K562 (cell line): ENCODE data around the gene LAMTOR5. TPM values are rescaled to one million over a fixed set of nuclear protein-coding genes. Genes with fewer than 3 reads are reported as not detected.

Experiments used
- CBFB ChIP-seq: sonication (generic); formaldehyde crosslinking; IDR thresholded peaks from 2 replicates; pipeline ENCODE4 v1.4.0; 2020; ENCODE audit warnings: mild to moderate bottlenecking, missing genetic modification reagents
- CHD1 ChIP-seq: fragments of 200-600 bp; sonication (generic); IDR thresholded peaks from one replicate; pipeline ENCODE4 v1.6.1; 2012; ENCODE audit warnings: mild to moderate bottlenecking, moderate library complexity, low read length, inconsistent platforms
- FOXM1 ChIP-seq, 2 experiments: fragments of 450-650 bp in 1 of 2; sonication (generic) in 1 of 2; formaldehyde crosslinking in 1 of 2; IDR thresholded peaks; 2 replicates each; pipeline versions ENCODE4 v1.6.1 to v1.9.0; 2017 to 2022; ENCODE audit warnings: low read depth in 2 of 2, mild to moderate bottlenecking in 2 of 2, missing genetic modification reagents in 1 of 2, moderate library complexity in 1 of 2
- GABPB1 ChIP-seq: sonication (generic); formaldehyde crosslinking; IDR thresholded peaks from 2 replicates; pipeline ENCODE4 v1.8.0; 2022; ENCODE audit warnings: mild to moderate bottlenecking, missing genetic modification reagents
- NONO ChIP-seq, 2 experiments: fragments of 200-400 bp in 1 of 2; fragments of 450-650 bp in 1 of 2; formaldehyde crosslinking in 1 of 2; IDR thresholded peaks; 2 replicates each; pipeline ENCODE4 v1.6.1; 2017; ENCODE audit warnings: low read depth in 2 of 2, mild to moderate bottlenecking in 2 of 2, moderate library complexity in 2 of 2, low read length in 1 of 2
- NR3C1 ChIP-seq: sonication (generic); formaldehyde crosslinking; IDR thresholded peaks from 2 replicates; pipeline ENCODE4 v1.8.1; 2022; ENCODE audit warnings: missing genetic modification reagents
- RCOR1 ChIP-seq, 2 experiments: IDR thresholded peaks; 2 replicates each; pipeline ENCODE4 v1.6.1; 2012; ENCODE audit warnings: low read depth in 2 of 2, low read length in 2 of 2, borderline replicate concordance in 1 of 2, improper control_type of control experiment in 1 of 2
- SMAD2 ChIP-seq: fragments of 150-350 bp; IDR thresholded peaks from 2 replicates; pipeline ENCODE4 v1.6.1; 2014; ENCODE audit warnings: low read depth, mild to moderate bottlenecking, low read length
- TEAD2 ChIP-seq: fragments of 450-650 bp; IDR thresholded peaks from 2 replicates; pipeline ENCODE4 v1.6.1; 2016; ENCODE audit warnings: missing genetic modification characterization, control low read depth, missing compliant biosample characterization
- ZNF224 ChIP-seq: sonication (generic); formaldehyde crosslinking; IDR thresholded peaks from 2 replicates; pipeline ENCODE4 v1.8.0; 2022; ENCODE audit warnings: mild to moderate bottlenecking, missing genetic modification reagents
- ZNF263 ChIP-seq: sonication (generic); formaldehyde crosslinking; IDR thresholded peaks from 2 replicates; pipeline ENCODE4 v1.8.0; 2022; ENCODE audit warnings: mild to moderate bottlenecking, missing genetic modification reagents, borderline replicate concordance
- polyA plus RNA-seq, 8 experiments: library from polyadenylated mRNA; depleted of rRNA in 4 of 8; stranded (reverse) in 5 of 8; unstranded in 3 of 8; fragments of >200 nt; fragmentation: Nextera tagmentation in 2 of 8; fragmentation: Illumina TruSeq in 1 of 8; extraction: Ambion mirVana in 2 of 8; extraction: Trizol in 1 of 8; gene quantifications; 2 replicates each; pipeline versions ENCODE4 v1.2.1 to v1.2.3, GENCODE V29; 2011 to 2014; ENCODE audit warnings: inconsistent platforms in 1 of 8, missing spikeins in 1 of 8
- total RNA-seq, 7 experiments: library from RNA; depleted of rRNA in 6 of 7; stranded (reverse); fragments of >200 nt in 6 of 7; fragmentation: Illumina TruSeq in 2 of 7; extraction: Trizol in 2 of 7; gene quantifications; 2 replicates each; pipeline versions ENCODE4 v1.2.1 to v1.2.3, GENCODE V29; 2011 to 2021; ENCODE audit warnings: low replicate concordance in 1 of 7
- TF ChIP-seq, protein P1 (sequence below): sonication (generic); formaldehyde crosslinking; IDR thresholded peaks from 2 replicates; pipeline ENCODE4 v1.8.1; 2023; ENCODE audit warnings: missing genetic modification reagents, mild to moderate bottlenecking, borderline replicate concordance
- TF ChIP-seq, protein P2 (sequence below): sonication (generic); formaldehyde crosslinking; IDR thresholded peaks from 2 replicates; pipeline ENCODE4 v1.8.0; 2023; ENCODE audit warnings: mild to moderate bottlenecking, missing genetic modification reagents
- TF ChIP-seq, protein P3 (sequence below): fragments of 450-650 bp; IDR thresholded peaks from 2 replicates; pipeline ENCODE4 v1.6.1; 2016; ENCODE audit warnings: borderline replicate concordance

LAMTOR5 gene
- total and polyA plus RNA-seq, 9 of the 15 experiments (the other 6 are each of a cell fraction or from before 2014, with no cell fraction given): 118 to 712 (median 241) TPM

DNA sequence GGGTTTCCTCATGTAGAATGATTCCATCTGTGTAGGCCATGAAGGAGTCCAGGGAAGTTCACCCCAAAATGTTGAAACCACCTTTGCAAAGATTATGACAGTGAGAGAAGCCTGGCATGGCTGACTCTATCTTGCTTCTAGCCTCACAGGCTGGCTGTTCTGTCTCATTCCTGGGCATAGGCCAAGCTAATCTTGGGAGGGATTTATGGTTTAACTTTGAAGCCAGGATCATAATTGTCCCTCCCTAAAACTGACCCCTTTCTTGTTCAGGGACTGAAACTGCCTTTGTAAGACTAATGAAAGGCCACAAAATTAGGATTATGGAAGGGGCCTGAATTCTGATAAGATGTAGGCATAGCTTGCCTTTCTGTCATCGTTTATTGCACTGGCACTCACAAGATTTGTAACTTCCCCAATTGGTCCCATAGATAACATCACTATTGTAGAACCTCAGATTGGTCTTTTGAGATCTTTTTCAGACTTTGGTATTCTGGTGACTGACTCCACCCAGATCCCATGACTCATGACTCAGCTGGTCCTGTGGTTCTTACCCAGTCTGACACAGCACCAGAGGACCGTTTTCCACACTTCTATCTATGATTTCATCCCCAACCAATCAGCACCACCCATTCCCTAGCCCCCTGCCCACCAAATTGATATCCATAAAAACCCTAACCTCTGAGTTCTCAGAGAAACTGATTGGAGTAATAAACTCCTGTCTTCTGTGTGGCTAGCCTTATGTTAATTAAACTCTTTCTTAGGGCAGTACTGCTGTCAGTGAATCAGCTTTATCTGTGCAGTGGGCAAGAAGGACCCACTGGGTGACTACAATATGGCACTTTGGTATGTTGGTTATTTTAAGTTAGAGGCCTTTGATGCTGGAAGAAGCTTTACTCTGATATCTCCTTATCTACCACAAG lies 13.6 kb upstream of the LAMTOR5 start (continued):
- TF ChIP-seq, protein P1, sequence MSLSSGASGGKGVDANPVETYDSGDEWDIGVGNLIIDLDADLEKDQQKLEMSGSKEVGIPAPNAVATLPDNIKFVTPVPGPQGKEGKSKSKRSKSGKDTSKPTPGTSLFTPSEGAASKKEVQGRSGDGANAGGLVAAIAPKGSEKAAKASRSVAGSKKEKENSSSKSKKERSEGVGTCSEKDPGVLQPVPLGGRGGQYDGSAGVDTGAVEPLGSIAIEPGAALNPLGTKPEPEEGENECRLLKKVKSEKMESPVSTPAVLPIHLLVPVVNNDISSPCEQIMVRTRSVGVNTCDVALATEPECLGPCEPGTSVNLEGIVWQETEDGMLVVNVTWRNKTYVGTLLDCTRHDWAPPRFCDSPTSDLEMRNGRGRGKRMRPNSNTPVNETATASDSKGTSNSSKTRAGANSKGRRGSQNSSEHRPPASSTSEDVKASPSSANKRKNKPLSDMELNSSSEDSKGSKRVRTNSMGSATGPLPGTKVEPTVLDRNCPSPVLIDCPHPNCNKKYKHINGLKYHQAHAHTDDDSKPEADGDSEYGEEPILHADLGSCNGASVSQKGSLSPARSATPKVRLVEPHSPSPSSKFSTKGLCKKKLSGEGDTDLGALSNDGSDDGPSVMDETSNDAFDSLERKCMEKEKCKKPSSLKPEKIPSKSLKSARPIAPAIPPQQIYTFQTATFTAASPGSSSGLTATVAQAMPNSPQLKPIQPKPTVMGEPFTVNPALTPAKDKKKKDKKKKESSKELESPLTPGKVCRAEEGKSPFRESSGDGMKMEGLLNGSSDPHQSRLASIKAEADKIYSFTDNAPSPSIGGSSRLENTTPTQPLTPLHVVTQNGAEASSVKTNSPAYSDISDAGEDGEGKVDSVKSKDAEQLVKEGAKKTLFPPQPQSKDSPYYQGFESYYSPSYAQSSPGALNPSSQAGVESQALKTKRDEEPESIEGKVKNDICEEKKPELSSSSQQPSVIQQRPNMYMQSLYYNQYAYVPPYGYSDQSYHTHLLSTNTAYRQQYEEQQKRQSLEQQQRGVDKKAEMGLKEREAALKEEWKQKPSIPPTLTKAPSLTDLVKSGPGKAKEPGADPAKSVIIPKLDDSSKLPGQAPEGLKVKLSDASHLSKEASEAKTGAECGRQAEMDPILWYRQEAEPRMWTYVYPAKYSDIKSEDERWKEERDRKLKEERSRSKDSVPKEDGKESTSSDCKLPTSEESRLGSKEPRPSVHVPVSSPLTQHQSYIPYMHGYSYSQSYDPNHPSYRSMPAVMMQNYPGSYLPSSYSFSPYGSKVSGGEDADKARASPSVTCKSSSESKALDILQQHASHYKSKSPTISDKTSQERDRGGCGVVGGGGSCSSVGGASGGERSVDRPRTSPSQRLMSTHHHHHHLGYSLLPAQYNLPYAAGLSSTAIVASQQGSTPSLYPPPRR: no peak
- no peak for TF ChIP-seq TEAD2 (tag)
- TF ChIP-seq, protein P2, sequence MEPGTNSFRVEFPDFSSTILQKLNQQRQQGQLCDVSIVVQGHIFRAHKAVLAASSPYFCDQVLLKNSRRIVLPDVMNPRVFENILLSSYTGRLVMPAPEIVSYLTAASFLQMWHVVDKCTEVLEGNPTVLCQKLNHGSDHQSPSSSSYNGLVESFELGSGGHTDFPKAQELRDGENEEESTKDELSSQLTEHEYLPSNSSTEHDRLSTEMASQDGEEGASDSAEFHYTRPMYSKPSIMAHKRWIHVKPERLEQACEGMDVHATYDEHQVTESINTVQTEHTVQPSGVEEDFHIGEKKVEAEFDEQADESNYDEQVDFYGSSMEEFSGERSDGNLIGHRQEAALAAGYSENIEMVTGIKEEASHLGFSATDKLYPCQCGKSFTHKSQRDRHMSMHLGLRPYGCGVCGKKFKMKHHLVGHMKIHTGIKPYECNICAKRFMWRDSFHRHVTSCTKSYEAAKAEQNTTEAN (CRISPR knock-in tag): no peak
- peak in 1 of 2 experiments; percentile 79; a peak in 1 of 4 replicates for TF ChIP-seq RCOR1 (IDR thresholded peaks at IDR 0.05; ENCODE audit: borderline replicate concordance in 1 of 2, low read depth in 2 of 2, low read length in 2 of 2)
- TF ChIP-seq CHD1: no peak
- no peak for TF ChIP-seq ZNF224 (CRISPR knock-in tag)
- TF ChIP-seq SMAD2: no peak
- no peak for TF ChIP-seq NONO (IDR thresholded peaks at IDR 0.05; ENCODE audit: low read depth in 2 of 2, low read length in 1 of 2)
- no peak for TF ChIP-seq ZNF263 (CRISPR knock-in tag)
- no peak for TF ChIP-seq GABPB1 (CRISPR knock-in tag)
- TF ChIP-seq, protein P3, sequence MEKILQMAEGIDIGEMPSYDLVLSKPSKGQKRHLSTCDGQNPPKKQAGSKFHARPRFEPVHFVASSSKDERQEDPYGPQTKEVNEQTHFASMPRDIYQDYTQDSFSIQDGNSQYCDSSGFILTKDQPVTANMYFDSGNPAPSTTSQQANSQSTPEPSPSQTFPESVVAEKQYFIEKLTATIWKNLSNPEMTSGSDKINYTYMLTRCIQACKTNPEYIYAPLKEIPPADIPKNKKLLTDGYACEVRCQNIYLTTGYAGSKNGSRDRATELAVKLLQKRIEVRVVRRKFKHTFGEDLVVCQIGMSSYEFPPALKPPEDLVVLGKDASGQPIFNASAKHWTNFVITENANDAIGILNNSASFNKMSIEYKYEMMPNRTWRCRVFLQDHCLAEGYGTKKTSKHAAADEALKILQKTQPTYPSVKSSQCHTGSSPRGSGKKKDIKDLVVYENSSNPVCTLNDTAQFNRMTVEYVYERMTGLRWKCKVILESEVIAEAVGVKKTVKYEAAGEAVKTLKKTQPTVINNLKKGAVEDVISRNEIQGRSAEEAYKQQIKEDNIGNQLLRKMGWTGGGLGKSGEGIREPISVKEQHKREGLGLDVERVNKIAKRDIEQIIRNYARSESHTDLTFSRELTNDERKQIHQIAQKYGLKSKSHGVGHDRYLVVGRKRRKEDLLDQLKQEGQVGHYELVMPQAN: no peak
- no peak for TF ChIP-seq FOXM1 (IDR thresholded peaks at IDR 0.05; ENCODE audit: low read depth)
- TF ChIP-seq FOXM1 (CRISPR knock-in tag; IDR thresholded peaks at IDR 0.05; ENCODE audit: low read depth): no peak
- no peak for TF ChIP-seq NR3C1
- no peak for TF ChIP-seq CBFB (CRISPR knock-in tag)
